Peyer's patch (tissue), 4 donors: ENCODE results near the gene TIAM2.

Experiments
- POLR2A ChIP-seq, 2 donors: fragments of 450-650 bp; IDR thresholded peaks; one replicate each; pipeline ENCODE4 v1.5.1; 2017; ENCODE audit warnings: antibody characterized with exemption in 2 of 2, mild to moderate bottlenecking in 2 of 2, moderate library complexity in 2 of 2
- TF ChIP-seq, protein P1 (sequence below), 6 experiments: fragments of 450-650 bp in 4 of 6; fragments of 200-600 bp in 2 of 6; sonication (generic) in 1 of 6; IDR thresholded peaks; one replicate each; pipeline ENCODE4 v1.5.1; 2017 to 2019; ENCODE audit warnings: antibody characterized with exemption in 6 of 6, mild to moderate bottlenecking in 3 of 6, moderate library complexity in 1 of 6

DNA sequence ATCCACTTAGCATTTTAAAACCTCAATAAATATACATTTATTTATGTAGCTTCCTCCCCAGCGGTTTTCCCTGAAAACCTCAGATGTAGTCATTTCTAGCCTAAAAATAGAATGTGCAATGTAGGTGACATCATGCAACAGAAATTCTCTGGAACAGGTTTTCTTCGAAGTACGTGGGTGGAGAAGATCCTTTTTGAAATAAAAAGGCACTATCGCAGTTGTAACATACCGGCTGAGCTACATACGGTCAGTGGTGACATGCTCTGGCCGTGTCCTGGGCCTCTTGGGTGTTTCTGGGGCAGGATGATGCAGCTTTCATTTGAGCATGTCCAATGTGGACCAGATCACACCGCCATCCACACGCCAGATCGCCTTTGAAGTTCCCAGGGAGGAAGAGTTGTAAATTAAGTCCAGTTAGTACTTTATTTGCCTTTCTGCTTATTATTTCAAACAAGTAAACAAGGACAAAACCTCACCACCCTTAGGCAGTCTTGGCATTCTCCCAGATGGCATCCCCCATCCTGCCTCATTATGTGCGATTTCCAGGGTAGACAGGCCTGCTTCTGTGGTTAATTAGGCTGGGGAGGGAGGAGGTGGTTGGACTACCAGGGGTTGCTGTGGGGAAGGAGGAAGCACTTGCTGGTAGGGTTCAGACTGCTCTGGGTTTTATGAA, 159.2 kb downstream of the TIAM2 start:
- TF ChIP-seq POLR2A (IDR thresholded peaks at IDR 0.05), result no peak
- TF ChIP-seq, protein P1, sequence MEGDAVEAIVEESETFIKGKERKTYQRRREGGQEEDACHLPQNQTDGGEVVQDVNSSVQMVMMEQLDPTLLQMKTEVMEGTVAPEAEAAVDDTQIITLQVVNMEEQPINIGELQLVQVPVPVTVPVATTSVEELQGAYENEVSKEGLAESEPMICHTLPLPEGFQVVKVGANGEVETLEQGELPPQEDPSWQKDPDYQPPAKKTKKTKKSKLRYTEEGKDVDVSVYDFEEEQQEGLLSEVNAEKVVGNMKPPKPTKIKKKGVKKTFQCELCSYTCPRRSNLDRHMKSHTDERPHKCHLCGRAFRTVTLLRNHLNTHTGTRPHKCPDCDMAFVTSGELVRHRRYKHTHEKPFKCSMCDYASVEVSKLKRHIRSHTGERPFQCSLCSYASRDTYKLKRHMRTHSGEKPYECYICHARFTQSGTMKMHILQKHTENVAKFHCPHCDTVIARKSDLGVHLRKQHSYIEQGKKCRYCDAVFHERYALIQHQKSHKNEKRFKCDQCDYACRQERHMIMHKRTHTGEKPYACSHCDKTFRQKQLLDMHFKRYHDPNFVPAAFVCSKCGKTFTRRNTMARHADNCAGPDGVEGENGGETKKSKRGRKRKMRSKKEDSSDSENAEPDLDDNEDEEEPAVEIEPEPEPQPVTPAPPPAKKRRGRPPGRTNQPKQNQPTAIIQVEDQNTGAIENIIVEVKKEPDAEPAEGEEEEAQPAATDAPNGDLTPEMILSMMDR (IDR thresholded peaks at IDR 0.05), result no peak
